ENCODE data around the gene HOXB13. TPM values are rescaled to one million over a fixed set of nuclear protein-coding genes. Genes with fewer than 3 reads are reported as not detected.

The HOXB13 gene
- total and polyA plus RNA-seq, 2 donors from 2014 or later: not detected

DNA sequence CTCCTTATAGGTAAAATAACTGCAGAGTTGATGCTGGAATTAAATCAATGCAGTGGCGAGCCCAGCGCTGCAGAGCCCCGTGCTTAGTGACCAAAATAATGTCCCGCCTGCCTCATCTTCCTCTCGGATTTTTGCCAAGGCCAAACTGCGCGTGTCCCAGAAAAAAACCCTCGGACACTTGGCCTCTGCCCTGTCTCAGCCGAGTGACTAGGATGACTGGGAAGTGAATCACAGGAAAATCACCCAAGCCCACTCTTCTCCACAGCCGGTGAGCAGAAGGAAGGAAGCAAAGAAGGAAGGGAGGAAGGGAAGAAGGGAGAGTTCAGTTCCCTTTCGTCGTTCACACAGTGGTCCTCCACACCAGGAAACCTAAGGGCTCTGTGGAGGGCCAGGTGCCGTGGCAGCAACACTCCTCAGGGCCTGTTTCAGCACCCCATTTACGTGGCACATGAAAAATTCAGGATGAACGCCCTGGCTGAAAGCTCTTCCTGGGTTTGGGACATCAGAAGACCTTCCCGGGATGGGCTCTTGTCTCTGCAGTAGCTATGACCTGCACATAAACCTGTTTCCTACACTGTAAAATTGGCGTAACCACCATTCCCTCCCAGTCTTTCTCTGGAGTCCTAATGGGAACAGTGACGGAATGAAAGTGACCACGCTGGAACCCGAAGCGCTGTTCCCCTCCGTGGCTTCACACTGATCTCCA lies 25.4 kb upstream of the HOXB13 start:
- H3K36me3 ChIP-seq (ENCODE audit: control insufficient read depth in 2 of 3, insufficient read depth in 3 of 3, low read length in 3 of 3): no peaks in the 10 kb centered on the region
- H3K4me3 ChIP-seq (ENCODE audit: low read length in 3 of 3): no peak overlapping the region
- no peaks in the 10 kb centered on the region for H3K9me3 ChIP-seq (ENCODE audit: control insufficient read depth in 2 of 3, insufficient read depth in 1 of 3, low read length in 3 of 3)
- no peak overlapping the region for H3K27ac ChIP-seq (ENCODE audit: low read depth in 2 of 2, low read length in 2 of 2)
- H3K27me3 ChIP-seq (ENCODE audit: control insufficient read depth, insufficient read depth, low read length): peaks cover 81% of the 10 kb centered on the region
- H3K9ac ChIP-seq (ENCODE audit: low read length in 3 of 3): no peak overlapping the region
- H3K4me1 ChIP-seq (ENCODE audit: control insufficient read depth in 2 of 3, insufficient read depth in 2 of 3, low read depth in 1 of 3, low read length in 3 of 3): peaks cover 0 to 2% (median 0%) of the 10 kb centered on the region in 3 donors
- DNase-seq (no peak), FAIRE-seq (no peak)
- intact Hi-C loops (cut with DNase I): no loop called here
- no peak for TF ChIP-seq CTCF (IDR thresholded peaks at IDR 0.05; ENCODE audit: borderline replicate concordance, extremely low read depth, insufficient read depth)

GRCh38 chr17:48752399-48753288 lies 24.1 kb upstream of the HOXB13 start:
- TF ChIP-seq CTCF (IDR thresholded peaks at IDR 0.05; ENCODE audit: borderline replicate concordance, extremely low read depth, insufficient read depth): no peak
- H3K4me1 ChIP-seq (ENCODE audit: control insufficient read depth in 2 of 3, insufficient read depth in 2 of 3, low read depth in 1 of 3, low read length in 3 of 3): peaks cover 0 to 2% (median 0%) of the 10 kb centered on the region in 3 donors
- DNase-seq: no peak
- peaks cover 91% of the 10 kb centered on the region for H3K27me3 ChIP-seq (ENCODE audit: control insufficient read depth, insufficient read depth, low read length)
- H3K36me3 ChIP-seq (ENCODE audit: control insufficient read depth in 2 of 3, insufficient read depth in 3 of 3, low read length in 3 of 3): no peaks in the 10 kb centered on the region
- H3K27ac ChIP-seq (ENCODE audit: low read depth in 2 of 2, low read length in 2 of 2): no peak overlapping the region
- no peaks in the 10 kb centered on the region for H3K9me3 ChIP-seq (ENCODE audit: control insufficient read depth in 2 of 3, insufficient read depth in 1 of 3, low read length in 3 of 3)
- intact Hi-C loops (cut with DNase I): no loop called here
- no peak for FAIRE-seq
- H3K9ac ChIP-seq (ENCODE audit: low read length in 3 of 3): no peak overlapping the region
- no peak overlapping the region for H3K4me3 ChIP-seq (ENCODE audit: low read length in 3 of 3)

DNA sequence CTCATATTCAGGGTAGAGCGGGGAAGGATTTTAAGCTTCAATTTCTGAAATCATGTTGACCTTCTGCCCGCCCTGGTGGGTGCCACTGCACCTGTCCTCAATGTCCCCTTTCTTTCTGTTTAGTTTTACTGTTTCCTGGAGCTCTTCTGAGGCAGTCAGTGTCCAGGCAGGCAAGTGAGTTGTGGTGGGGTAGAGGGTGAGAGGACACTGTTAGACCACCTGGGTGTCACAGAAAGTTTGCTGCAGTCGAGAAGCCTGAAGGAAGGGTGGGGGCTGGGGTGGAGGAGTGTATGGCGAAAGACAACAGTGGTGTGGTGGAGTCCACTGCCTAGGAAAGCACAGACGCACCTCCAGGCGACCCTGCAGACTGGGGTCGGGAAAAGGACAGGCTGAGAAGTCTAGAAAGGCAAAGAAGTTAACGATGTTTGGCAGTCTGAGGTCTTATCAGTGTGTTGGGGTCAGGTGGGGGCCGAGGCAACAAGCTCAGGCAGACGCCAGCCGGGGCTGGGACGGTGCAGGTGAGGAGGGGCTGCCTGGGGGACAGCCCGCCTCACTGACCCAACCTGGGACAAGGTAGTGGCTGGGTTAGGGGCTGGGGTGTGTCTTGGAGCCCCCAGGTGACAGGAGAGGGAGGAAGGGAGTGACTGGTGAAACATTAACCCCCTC lies 23.3 kb upstream of the HOXB13 start:
- Histone ChIP-seq H3K27ac (ENCODE audit: low read depth in 2 of 2, low read length in 2 of 2) (no peak overlapping the region), H3K9me3 (ENCODE audit: control insufficient read depth in 2 of 3, insufficient read depth in 1 of 3, low read length in 3 of 3) (no peaks in the 10 kb centered on the region), H3K27me3 (ENCODE audit: control insufficient read depth, insufficient read depth, low read length) (peaks cover 87% of the 10 kb centered on the region), H3K4me1 (ENCODE audit: control insufficient read depth in 2 of 3, insufficient read depth in 2 of 3, low read depth in 1 of 3, low read length in 3 of 3) (peaks cover 0 to 2% (median 0%) of the 10 kb centered on the region in 3 donors), H3K9ac (ENCODE audit: low read length in 3 of 3) (no peak overlapping the region), H3K36me3 (ENCODE audit: control insufficient read depth in 2 of 3, insufficient read depth in 3 of 3, low read length in 3 of 3) (no peaks in the 10 kb centered on the region), H3K4me3 (ENCODE audit: low read length in 3 of 3) (no peak overlapping the region)
- no peak for DNase-seq
- no peak for TF ChIP-seq CTCF (IDR thresholded peaks at IDR 0.05; ENCODE audit: borderline replicate concordance, extremely low read depth, insufficient read depth)
- no peak for FAIRE-seq
- intact Hi-C loops (cut with DNase I): no loop called here
